ENCODE results near the gene NUP62. TPM values are rescaled to one million over a fixed set of nuclear protein-coding genes. Genes with fewer than 3 reads are reported as not detected.

NUP62 gene
- total RNA-seq, 1 experiment from 2014 or later: 54.6 TPM

DNA sequence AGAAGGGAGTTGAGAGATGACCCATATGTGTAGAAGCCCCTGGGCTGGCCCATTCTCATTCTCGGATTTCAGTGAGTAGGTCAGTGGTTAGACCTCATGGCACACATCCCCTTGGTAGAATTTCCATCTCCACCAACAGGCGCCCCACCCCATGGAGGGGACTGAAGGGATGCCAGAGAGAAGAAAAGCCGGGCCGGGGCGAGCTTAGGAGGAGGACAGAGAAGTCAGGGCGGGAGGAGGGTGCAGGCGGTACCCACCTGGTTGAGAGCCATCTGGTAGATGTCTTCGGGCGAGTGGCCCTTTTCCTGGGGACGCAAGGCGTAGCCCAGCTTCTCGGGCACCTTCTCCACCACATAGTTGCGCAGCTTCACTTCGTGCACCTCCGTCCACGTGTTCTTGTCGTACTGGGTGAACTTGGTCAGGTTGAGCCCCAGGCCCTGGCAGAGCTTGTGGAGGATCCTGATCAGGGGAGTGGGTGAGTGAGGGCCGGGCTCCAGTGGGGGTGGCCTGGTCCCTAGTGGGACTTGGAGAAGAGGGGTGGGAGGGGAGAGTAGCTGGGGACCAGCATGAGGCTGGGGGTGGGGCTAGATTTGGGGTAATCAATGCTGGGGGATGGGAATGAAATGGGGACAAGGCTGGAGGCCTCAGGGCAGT is 35.2 kb downstream of the NUP62 start:
- in situ Hi-C loops (cut with HindIII; ENCODE audit: low pct_unique_long_range_greater_than_20kb, low sequenced_read_pairs): no loop called here
- no peaks in the 10 kb centered on the region for H3K27me3 ChIP-seq (ENCODE audit: control insufficient read depth, insufficient read depth, low read length)

DNA sequence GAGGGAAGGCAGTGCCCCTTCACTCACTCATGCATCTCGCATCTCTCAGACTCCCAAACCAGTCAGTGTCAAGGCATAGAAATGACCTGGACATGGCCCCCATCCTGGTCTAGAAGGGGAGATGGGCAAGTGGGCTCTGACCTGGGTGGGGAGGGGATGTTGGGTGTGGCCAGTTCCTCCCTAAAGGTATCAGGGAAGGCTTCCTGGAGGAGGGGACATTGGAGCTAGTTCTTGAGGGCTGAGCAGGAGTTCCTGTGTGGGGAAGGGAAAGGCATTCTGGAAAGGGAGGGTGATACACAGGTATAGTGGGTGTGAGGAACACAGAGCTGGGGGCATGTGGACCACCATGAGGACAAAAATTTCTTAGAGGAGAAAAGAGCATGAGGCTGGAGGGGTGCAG is 36.6 kb downstream of the NUP62 start:
- POLR2A ChIA-PET: no interaction called here
- no peaks in the 10 kb centered on the region for H3K9me3 ChIP-seq (ENCODE audit: control insufficient read depth, insufficient read depth, low read depth, low read length)
- no peaks in the 10 kb centered on the region for H3K27me3 ChIP-seq (ENCODE audit: control insufficient read depth, insufficient read depth, low read length)
- no peak overlapping the region for H3K27ac ChIP-seq (ENCODE audit: low read length)
- no TSS peak for BruUV-seq (replicated peaks)
- intact Hi-C loops (cut with micrococcal nuclease; ENCODE audit: unreplicated experiment) (no loop called here), in situ Hi-C loops (cut with HindIII; ENCODE audit: low pct_unique_long_range_greater_than_20kb, low sequenced_read_pairs) (no loop called here)
- no peak overlapping the region for H3K4me3 ChIP-seq (ENCODE audit: low read depth in 2 of 2, low read length in 2 of 2)
- TF ChIP-seq POLR2AphosphoS5 (IDR thresholded peaks at IDR 0.05; ENCODE audit: low read depth, low read length) (no peak), TCF7L2 (IDR thresholded peaks at IDR 0.05; ENCODE audit: low read depth, low read length) (no peak), SIN3A (IDR thresholded peaks at IDR 0.05; ENCODE audit: borderline replicate concordance, insufficient read depth, low read depth, low read length) (no peak), REST (IDR thresholded peaks at IDR 0.05; ENCODE audit: insufficient read depth in 1 of 2, low read depth in 2 of 2, low read length in 1 of 2) (no peak)
- TF ChIP-seq, protein P1, sequence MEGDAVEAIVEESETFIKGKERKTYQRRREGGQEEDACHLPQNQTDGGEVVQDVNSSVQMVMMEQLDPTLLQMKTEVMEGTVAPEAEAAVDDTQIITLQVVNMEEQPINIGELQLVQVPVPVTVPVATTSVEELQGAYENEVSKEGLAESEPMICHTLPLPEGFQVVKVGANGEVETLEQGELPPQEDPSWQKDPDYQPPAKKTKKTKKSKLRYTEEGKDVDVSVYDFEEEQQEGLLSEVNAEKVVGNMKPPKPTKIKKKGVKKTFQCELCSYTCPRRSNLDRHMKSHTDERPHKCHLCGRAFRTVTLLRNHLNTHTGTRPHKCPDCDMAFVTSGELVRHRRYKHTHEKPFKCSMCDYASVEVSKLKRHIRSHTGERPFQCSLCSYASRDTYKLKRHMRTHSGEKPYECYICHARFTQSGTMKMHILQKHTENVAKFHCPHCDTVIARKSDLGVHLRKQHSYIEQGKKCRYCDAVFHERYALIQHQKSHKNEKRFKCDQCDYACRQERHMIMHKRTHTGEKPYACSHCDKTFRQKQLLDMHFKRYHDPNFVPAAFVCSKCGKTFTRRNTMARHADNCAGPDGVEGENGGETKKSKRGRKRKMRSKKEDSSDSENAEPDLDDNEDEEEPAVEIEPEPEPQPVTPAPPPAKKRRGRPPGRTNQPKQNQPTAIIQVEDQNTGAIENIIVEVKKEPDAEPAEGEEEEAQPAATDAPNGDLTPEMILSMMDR (IDR thresholded peaks at IDR 0.05): no peak
- no peak for ATAC-seq
- CTCF ChIA-PET: no interaction called here
- peaks cover 10% of the 10 kb centered on the region for H3K4me1 ChIP-seq (ENCODE audit: control insufficient read depth, insufficient read depth, low read length)
- H3K36me3 ChIP-seq (ENCODE audit: control insufficient read depth, insufficient read depth, low read length): no peaks in the 10 kb centered on the region
- no peak for DNase-seq (ENCODE audit: low read depth, low spot score)

More for the DNA sequence above, 35.2 kb downstream of the NUP62 start:
- Histone ChIP-seq H3K27ac (ENCODE audit: low read length) (no peak overlapping the region), H3K9me3 (ENCODE audit: control insufficient read depth, insufficient read depth, low read depth, low read length) (no peaks in the 10 kb centered on the region), H3K4me3 (ENCODE audit: low read depth in 2 of 2, low read length in 2 of 2) (no peak overlapping the region), H3K4me1 (ENCODE audit: control insufficient read depth, insufficient read depth, low read length) (peaks cover 10% of the 10 kb centered on the region), H3K36me3 (ENCODE audit: control insufficient read depth, insufficient read depth, low read length) (no peaks in the 10 kb centered on the region)
- no TSS peak for BruUV-seq (replicated peaks)
- TF ChIP-seq, protein P1 (IDR thresholded peaks at IDR 0.05): no peak
- TF ChIP-seq REST (IDR thresholded peaks at IDR 0.05; ENCODE audit: insufficient read depth in 1 of 2, low read depth in 2 of 2, low read length in 1 of 2): no peak
- TF ChIP-seq POLR2AphosphoS5 (IDR thresholded peaks at IDR 0.05; ENCODE audit: low read depth, low read length): no peak
- DNase-seq (ENCODE audit: low read depth, low spot score): no peak
- ChIA-PET POLR2A (no interaction called here), CTCF (no interaction called here)
- ATAC-seq: no peak
- intact Hi-C loops (cut with micrococcal nuclease; ENCODE audit: unreplicated experiment): no loop called here

All from Panc1 (cell line).